ENCODE data around the gene FAF2.

The FAF2 gene

GRCh38 chr5:176416965-176417364, 31.2 kb upstream of the FAF2 start:
- H3K27me3 ChIP-seq (ENCODE audit: insufficient read depth, poor library complexity, severe bottlenecking), result no peaks in the 10 kb centered on the region
- peak overlapping the region; percentile 16; the same call in 1 of the 2 replicates for H3K4me3 ChIP-seq (replicated peaks; ENCODE audit: insufficient read depth, low read length)
- no peak for DNase-seq (ENCODE audit: low read depth in 1 of 2, low spot score in 1 of 2)
- no peak for TF ChIP-seq POLR2AphosphoS5 (IDR thresholded peaks at IDR 0.05; ENCODE audit: low read depth)
- no peak for TF ChIP-seq GABPA (IDR thresholded peaks at IDR 0.05; ENCODE audit: low read depth)
- no peak for TF ChIP-seq SPI1 (IDR thresholded peaks at IDR 0.05; ENCODE audit: borderline replicate concordance, low read depth)
- TF ChIP-seq CTCF (IDR thresholded peaks at IDR 0.05; ENCODE audit: insufficient read depth, low read length), result no peak
- no peak overlapping the region for H3K27ac ChIP-seq (replicated peaks)

GRCh38 chr5:176418251-176418650, 29.9 kb upstream of the FAF2 start:
- H3K27me3 ChIP-seq (ENCODE audit: insufficient read depth, poor library complexity, severe bottlenecking), result no peaks in the 10 kb centered on the region
- no peak overlapping the region for H3K27ac ChIP-seq (replicated peaks)
- TF ChIP-seq REST (IDR thresholded peaks at IDR 0.05; ENCODE audit: insufficient replicate concordance, low read depth) (no peak), SPI1 (IDR thresholded peaks at IDR 0.05; ENCODE audit: borderline replicate concordance, low read depth) (no peak), CTCF (IDR thresholded peaks at IDR 0.05; ENCODE audit: insufficient read depth, low read length) (no peak), POLR2AphosphoS5 (IDR thresholded peaks at IDR 0.05; ENCODE audit: low read depth) (no peak), GABPA (IDR thresholded peaks at IDR 0.05; ENCODE audit: low read depth) (no peak)
- no peak for DNase-seq (ENCODE audit: low read depth in 1 of 2, low spot score in 1 of 2)
- H3K4me3 ChIP-seq (replicated peaks; ENCODE audit: insufficient read depth, low read length), result no peak overlapping the region

GRCh38 chr5:176420086-176420485, 28.1 kb upstream of the FAF2 start:
- no peak overlapping the region for H3K4me3 ChIP-seq (replicated peaks; ENCODE audit: insufficient read depth, low read length)
- H3K27me3 ChIP-seq (ENCODE audit: insufficient read depth, poor library complexity, severe bottlenecking), result no peaks in the 10 kb centered on the region
- H3K27ac ChIP-seq (replicated peaks), result no peak overlapping the region
- no peak for TF ChIP-seq POLR2AphosphoS5 (IDR thresholded peaks at IDR 0.05; ENCODE audit: low read depth)
- TF ChIP-seq GABPA (IDR thresholded peaks at IDR 0.05; ENCODE audit: low read depth), result no peak
- no peak for TF ChIP-seq REST (IDR thresholded peaks at IDR 0.05; ENCODE audit: insufficient replicate concordance, low read depth)
- TF ChIP-seq SPI1 (IDR thresholded peaks at IDR 0.05; ENCODE audit: borderline replicate concordance, low read depth), result no peak
- no peak for TF ChIP-seq CTCF (IDR thresholded peaks at IDR 0.05; ENCODE audit: insufficient read depth, low read length)
- no peak for DNase-seq (ENCODE audit: low read depth in 1 of 2, low spot score in 1 of 2)

GRCh38 chr5:176420972-176421544, 27.1 kb upstream of the FAF2 start:
- no peak for TF ChIP-seq GABPA (IDR thresholded peaks at IDR 0.05; ENCODE audit: low read depth)
- TF ChIP-seq CTCF (IDR thresholded peaks at IDR 0.05; ENCODE audit: insufficient read depth, low read length), result no peak
- TF ChIP-seq POLR2AphosphoS5 (IDR thresholded peaks at IDR 0.05; ENCODE audit: low read depth), result no peak
- TF ChIP-seq SPI1 (IDR thresholded peaks at IDR 0.05; ENCODE audit: borderline replicate concordance, low read depth), result no peak
- no peaks in the 10 kb centered on the region for H3K27me3 ChIP-seq (ENCODE audit: insufficient read depth, poor library complexity, severe bottlenecking)
- no peak overlapping the region for H3K27ac ChIP-seq (replicated peaks)
- no peak for DNase-seq (ENCODE audit: low read depth in 1 of 2, low spot score in 1 of 2)
- H3K4me3 ChIP-seq (replicated peaks; ENCODE audit: insufficient read depth, low read length), result no peak overlapping the region

Data from HL-60 (cell line).